Gastrocnemius medialis (tissue), 4 donors: ENCODE data around the gene AP3B1. TPM values are rescaled to one million over a fixed set of nuclear protein-coding genes. Genes with fewer than 3 reads are reported as not detected.
"Not testable (repeated sequence)": the region's sequence is repeated elsewhere in the genome, so short reads cannot be mapped to it uniquely, and the experiment has no call there.

Experiments
- ATAC-seq, 2 donors: fragments of 150-250 bp; one replicate each; pipeline ENCODE4 v1.9.1; 2016
- DNase-seq, 2 donors: peaks; one replicate each; pipeline ENCODE4 v3.0.0-alpha.2; 2019
- H3K27ac ChIP-seq, 4 donors: fragments of 200-600 bp; sonication (generic); 1 replicate in 1 of 4; 2 replicates in 3 of 4; pipeline ENCODE4 v1.5.1; 2016 to 2018; ENCODE audit warnings: mild to moderate bottlenecking in 2 of 4, moderate library complexity in 1 of 4
- H3K27me3 ChIP-seq, 3 donors: fragments of 200-600 bp; sonication (generic) in 2 of 3; 1 replicate in 1 of 3; 2 replicates in 2 of 3; pipeline versions ENCODE4 v1.5.1 to v1.6.0; 2016 to 2019; ENCODE audit warnings: mild to moderate bottlenecking in 1 of 3, moderate library complexity in 1 of 3
- H3K36me3 ChIP-seq, 2 donors: fragments of 200-600 bp; sonication (generic) in 1 of 2; one replicate each; pipeline ENCODE4 v1.5.1; 2017 to 2018
- H3K4me1 ChIP-seq, 2 donors: fragments of 200-600 bp; sonication (generic) in 1 of 2; one replicate each; pipeline ENCODE4 v1.5.1; 2016 to 2017; ENCODE audit warnings: mild to moderate bottlenecking in 2 of 2
- H3K4me3 ChIP-seq, 4 donors: fragments of 200-600 bp; sonication (generic) in 3 of 4; 1 replicate in 1 of 4; 2 replicates in 3 of 4; pipeline ENCODE4 v1.5.1; 2016 to 2019; ENCODE audit warnings: mild to moderate bottlenecking in 2 of 4
- H3K9me3 ChIP-seq, 3 donors: fragments of 200-600 bp; sonication (generic) in 2 of 3; 1 replicate in 1 of 3; 2 replicates in 2 of 3; pipeline ENCODE4 v1.5.1; 2016 to 2019
- POLR2A ChIP-seq, 2 donors: fragments of 450-650 bp; IDR thresholded peaks; one replicate each; pipeline ENCODE4 v1.6.1; 2017; ENCODE audit warnings: antibody characterized with exemption in 2 of 2, mild to moderate bottlenecking in 2 of 2, moderate library complexity in 2 of 2
- in situ Hi-C, 4 donors: fragments of 200-750 bp; cut with MboI; loops; one replicate each; pipeline versions ENCODE4 v1.15.0 to v1.8.0; 2017; ENCODE audit warnings: low sequenced_read_pairs in 4 of 4
- intact Hi-C: fragments of 100-400 bp; cut with DNase I; formaldehyde crosslinking; loops from one replicate; pipeline ENCODE4 v1.15.1; 2023; ENCODE audit warnings: low total_unique reads
- total RNA-seq, 4 donors: library from RNA; depleted of rRNA; stranded (reverse); fragments of >200 nt; gene quantifications; one replicate each; pipeline versions ENCODE4 v1.1.0 to v1.2.3, GENCODE V29; 2016
- TF ChIP-seq, protein P1 (sequence below), 5 experiments: fragments of 450-650 bp in 3 of 5; fragments of 200-600 bp in 2 of 5; sonication (generic) in 2 of 5; IDR thresholded peaks in 4 of 5; conservative IDR thresholded peaks in 1 of 5; 1 replicate in 4 of 5; 2 replicates in 1 of 5; pipeline ENCODE4 v1.5.1; 2016 to 2019; ENCODE audit warnings: antibody characterized with exemption in 5 of 5, mild to moderate bottlenecking in 3 of 5, moderate library complexity in 3 of 5

AP3B1 gene
- total RNA-seq, 4 donors from 2014 or later, result 17.9 to 26.0 (median 22.6) TPM

DNA sequence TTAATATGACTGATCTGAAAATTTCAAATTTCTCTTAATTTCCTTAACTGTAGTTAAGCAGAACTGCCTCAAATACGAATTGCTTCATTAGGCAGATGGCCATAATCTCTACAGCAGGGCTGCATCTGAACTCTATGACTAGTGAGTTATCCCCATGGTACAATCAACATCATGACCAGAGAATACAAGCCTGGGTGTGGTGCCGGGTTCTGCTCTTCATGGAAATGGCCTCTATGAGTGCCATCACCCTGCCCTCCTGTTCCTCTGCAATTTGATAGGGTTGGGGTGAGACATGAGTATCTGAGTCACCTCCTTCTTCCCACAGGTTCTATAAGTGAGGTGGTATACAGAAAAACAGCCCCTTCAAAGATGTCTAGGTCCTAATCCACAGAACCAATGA lies 235.9 kb downstream of the AP3B1 start:
- H3K4me3 ChIP-seq, result no peak overlapping the region
- intact Hi-C loops, result loop anchor here (2.0 kb wide), 1 partner anchor 58 kb away; no protein-coding TSS in a partner anchor
- DNase-seq (no peak), ATAC-seq (no peak)
- H3K4me1 ChIP-seq, result no peaks in the 10 kb centered on the region
- H3K9me3 ChIP-seq, result no peaks in the 10 kb centered on the region
- in situ Hi-C loops, result no loop called here
- H3K27me3 ChIP-seq, result no peaks in the 10 kb centered on the region
- no peak for TF ChIP-seq POLR2A (IDR thresholded peaks at IDR 0.05)
- TF ChIP-seq, protein P1, sequence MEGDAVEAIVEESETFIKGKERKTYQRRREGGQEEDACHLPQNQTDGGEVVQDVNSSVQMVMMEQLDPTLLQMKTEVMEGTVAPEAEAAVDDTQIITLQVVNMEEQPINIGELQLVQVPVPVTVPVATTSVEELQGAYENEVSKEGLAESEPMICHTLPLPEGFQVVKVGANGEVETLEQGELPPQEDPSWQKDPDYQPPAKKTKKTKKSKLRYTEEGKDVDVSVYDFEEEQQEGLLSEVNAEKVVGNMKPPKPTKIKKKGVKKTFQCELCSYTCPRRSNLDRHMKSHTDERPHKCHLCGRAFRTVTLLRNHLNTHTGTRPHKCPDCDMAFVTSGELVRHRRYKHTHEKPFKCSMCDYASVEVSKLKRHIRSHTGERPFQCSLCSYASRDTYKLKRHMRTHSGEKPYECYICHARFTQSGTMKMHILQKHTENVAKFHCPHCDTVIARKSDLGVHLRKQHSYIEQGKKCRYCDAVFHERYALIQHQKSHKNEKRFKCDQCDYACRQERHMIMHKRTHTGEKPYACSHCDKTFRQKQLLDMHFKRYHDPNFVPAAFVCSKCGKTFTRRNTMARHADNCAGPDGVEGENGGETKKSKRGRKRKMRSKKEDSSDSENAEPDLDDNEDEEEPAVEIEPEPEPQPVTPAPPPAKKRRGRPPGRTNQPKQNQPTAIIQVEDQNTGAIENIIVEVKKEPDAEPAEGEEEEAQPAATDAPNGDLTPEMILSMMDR (IDR thresholded peaks at IDR 0.05 in 4 of 5, conservative IDR thresholded peaks at IDR 0.05 in 1 of 5), result no peak
- no peaks in the 10 kb centered on the region for H3K36me3 ChIP-seq
- no peak overlapping the region for H3K27ac ChIP-seq

DNA sequence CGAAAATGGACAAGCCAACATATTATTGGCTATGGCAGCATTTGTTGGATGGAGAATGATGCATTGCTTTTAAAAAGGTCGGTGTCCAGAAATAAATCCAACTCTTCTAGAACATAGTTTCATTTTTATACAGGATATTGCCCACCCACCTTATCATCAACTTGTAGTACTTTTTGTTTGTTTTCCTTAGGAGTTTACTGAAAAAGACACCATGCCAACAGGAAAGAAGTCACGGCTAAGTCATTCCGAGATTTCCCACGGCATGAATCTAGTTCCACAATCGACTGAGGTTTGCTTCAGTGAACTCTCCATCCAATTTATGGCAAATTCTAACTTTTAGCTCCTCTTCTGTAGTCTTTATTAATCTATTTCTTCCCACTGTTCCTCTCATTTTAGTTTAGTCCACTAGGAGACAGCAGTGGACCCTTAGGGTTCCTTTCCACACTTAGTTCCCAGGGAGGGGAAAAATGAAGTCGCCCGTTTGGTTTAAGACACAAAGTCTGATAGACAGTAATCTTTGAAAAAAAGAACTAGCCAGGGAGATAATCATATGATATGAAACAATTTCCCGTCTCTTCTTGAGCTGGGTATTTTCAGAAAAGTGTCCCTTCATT lies 237.5 kb downstream of the AP3B1 start:
- ATAC-seq (no peak), DNase-seq (no peak)
- no peaks in the 10 kb centered on the region for H3K4me1 ChIP-seq
- in situ Hi-C loops (no loop called here), intact Hi-C loops (no loop called here)
- TF ChIP-seq, protein P1 (IDR thresholded peaks at IDR 0.05 in 4 of 5, conservative IDR thresholded peaks at IDR 0.05 in 1 of 5), result no peak
- TF ChIP-seq POLR2A (IDR thresholded peaks at IDR 0.05), result no peak
- H3K9me3 ChIP-seq, result no peaks in the 10 kb centered on the region
- H3K36me3 ChIP-seq, result no peaks in the 10 kb centered on the region
- H3K27me3 ChIP-seq, result no peaks in the 10 kb centered on the region
- no peak overlapping the region for H3K4me3 ChIP-seq
- no peak overlapping the region for H3K27ac ChIP-seq

DNA sequence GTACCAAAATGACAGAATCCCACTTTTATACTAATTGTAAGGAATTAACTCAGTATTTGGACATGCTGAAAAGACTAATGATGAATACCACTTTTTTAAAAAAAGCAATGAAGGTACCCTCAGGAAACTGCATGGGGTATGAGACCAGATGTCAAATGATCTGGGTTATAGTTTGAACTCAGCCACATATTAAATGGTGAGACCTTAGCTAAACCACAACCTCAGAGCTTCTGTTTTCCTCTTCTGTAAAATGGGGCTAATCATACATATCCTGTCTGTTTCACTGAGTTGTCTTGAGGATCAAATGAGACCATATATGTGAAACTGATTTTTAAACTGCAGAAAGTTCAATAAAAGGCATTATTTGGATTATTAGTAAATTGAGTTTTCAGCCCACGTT lies 238.4 kb downstream of the AP3B1 start:
- Histone ChIP-seq H3K27ac (no peak overlapping the region), H3K4me1 (no peaks in the 10 kb centered on the region), H3K4me3 (no peak overlapping the region), H3K9me3 (no peaks in the 10 kb centered on the region), H3K36me3 (no peaks in the 10 kb centered on the region), H3K27me3 (no peaks in the 10 kb centered on the region)
- TF ChIP-seq, protein P1 (IDR thresholded peaks at IDR 0.05 in 4 of 5, conservative IDR thresholded peaks at IDR 0.05 in 1 of 5), result no peak
- no peak for TF ChIP-seq POLR2A (IDR thresholded peaks at IDR 0.05)
- in situ Hi-C loops, result no loop called here
- no peak for DNase-seq
- ATAC-seq, result no peak
- intact Hi-C loops, result no loop called here

DNA sequence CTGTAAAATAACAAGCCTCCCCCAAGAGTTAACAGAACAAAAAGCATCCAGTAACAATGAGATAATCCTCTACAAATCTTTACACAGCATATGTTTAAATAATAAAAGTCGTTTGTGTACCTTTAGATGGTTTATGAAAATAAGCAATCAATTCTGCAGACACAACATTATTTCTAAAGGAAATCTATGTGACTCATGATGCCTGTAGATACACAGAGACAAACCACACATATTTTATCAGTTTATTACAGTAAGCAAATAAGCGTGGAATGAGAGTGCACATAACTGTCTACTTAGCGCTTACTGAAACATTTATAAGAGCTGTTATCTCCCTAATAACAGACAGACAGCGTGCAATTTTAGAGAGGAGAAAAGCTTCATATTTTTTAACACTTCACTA lies 243.6 kb downstream of the AP3B1 start:
- no peak overlapping the region for H3K4me3 ChIP-seq
- H3K36me3 ChIP-seq, result no peaks in the 10 kb centered on the region
- H3K27me3 ChIP-seq, result no peaks in the 10 kb centered on the region
- no peak overlapping the region for H3K27ac ChIP-seq
- TF ChIP-seq, protein P1 (IDR thresholded peaks at IDR 0.05 in 4 of 5, conservative IDR thresholded peaks at IDR 0.05 in 1 of 5), result no peak
- TF ChIP-seq POLR2A (IDR thresholded peaks at IDR 0.05), result no peak
- DNase-seq (no peak), ATAC-seq (no peak)
- H3K9me3 ChIP-seq, result no peaks in the 10 kb centered on the region
- intact Hi-C loops, result no loop called here
- no peaks in the 10 kb centered on the region for H3K4me1 ChIP-seq
- in situ Hi-C loops, result no loop called here

DNA sequence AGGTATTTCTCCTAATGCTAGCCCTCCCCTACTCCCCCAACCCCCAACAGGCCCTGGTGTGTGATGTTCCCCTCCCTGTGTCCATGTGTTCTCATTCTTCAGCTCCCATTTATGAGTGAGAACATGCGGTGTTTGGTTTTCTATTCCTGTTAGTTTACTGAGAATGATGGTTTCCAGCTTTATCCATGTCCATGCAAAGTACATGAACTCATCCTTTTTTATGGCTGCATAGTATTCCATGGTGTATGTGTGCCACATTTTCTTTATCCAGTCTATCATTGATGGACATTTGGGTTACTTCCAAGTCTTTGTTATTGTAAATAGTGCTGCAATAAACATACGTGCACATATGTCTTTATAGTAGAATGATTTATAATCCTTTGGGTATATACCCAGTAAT lies 247.7 kb downstream of the AP3B1 start:
- H3K4me1 ChIP-seq, intact Hi-C loops, H3K4me3 ChIP-seq, H3K36me3 ChIP-seq, H3K9me3 ChIP-seq, DNase-seq, H3K27ac ChIP-seq, H3K27me3 ChIP-seq, in situ Hi-C loops, ATAC-seq: not testable (repeated sequence)
